ENCODE results near the gene JAM3.

JAM3 gene

DNA sequence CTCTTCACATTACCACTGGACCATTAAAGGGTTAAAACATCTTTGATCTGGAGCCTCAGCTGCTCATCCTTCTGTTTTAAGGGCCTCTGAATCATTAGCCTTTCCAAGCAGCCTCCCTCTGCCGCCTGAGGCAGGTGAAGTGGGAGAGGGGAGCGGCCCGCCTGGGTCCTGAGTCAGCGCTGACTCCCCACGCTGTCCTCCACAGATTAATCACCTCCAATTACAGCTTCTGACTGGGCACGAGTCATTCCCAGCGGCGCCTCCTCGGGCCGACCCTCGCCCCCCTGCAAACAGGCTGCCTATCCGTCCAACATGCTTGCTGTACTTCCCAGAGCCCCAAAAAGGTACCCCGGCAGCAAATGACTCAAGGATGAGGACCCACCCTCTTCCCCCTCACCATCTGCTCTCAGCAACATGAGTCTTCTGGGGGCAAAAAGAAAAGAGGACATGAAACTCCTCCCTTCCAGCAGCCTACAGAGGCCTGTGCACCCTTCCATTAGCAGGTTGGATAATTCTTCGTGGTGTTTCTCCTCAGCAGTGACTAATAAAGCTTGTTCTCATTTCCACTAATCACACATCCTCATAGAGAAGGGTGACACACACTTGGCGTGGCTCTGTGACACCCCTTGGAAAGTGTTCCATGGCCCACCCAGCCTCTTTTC is 44.3 kb upstream of the JAM3 start:
- Histone ChIP-seq H3K4me3 (ENCODE audit: severe bottlenecking) (no peak overlapping the region), H3K27ac (ENCODE audit: poor library complexity, severe bottlenecking) (peak overlapping the region; percentile 57), H3K36me3 (ENCODE audit: low read depth) (no peaks in the 10 kb centered on the region), H3K4me1 (ENCODE audit: insufficient read depth, poor library complexity, severe bottlenecking) (peaks cover 29% of the 10 kb centered on the region), H3K9me3 (ENCODE audit: severe bottlenecking) (no peaks in the 10 kb centered on the region), H3K27me3 (ENCODE audit: insufficient read depth, poor library complexity, severe bottlenecking) (no peaks in the 10 kb centered on the region)
- TF ChIP-seq, protein P1, sequence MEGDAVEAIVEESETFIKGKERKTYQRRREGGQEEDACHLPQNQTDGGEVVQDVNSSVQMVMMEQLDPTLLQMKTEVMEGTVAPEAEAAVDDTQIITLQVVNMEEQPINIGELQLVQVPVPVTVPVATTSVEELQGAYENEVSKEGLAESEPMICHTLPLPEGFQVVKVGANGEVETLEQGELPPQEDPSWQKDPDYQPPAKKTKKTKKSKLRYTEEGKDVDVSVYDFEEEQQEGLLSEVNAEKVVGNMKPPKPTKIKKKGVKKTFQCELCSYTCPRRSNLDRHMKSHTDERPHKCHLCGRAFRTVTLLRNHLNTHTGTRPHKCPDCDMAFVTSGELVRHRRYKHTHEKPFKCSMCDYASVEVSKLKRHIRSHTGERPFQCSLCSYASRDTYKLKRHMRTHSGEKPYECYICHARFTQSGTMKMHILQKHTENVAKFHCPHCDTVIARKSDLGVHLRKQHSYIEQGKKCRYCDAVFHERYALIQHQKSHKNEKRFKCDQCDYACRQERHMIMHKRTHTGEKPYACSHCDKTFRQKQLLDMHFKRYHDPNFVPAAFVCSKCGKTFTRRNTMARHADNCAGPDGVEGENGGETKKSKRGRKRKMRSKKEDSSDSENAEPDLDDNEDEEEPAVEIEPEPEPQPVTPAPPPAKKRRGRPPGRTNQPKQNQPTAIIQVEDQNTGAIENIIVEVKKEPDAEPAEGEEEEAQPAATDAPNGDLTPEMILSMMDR (IDR thresholded peaks at IDR 0.05; ENCODE audit: poor library complexity, severe bottlenecking), result no peak
- peak; percentile 97 for ATAC-seq (ENCODE audit: low read depth)
- DNase-seq (ENCODE audit: low spot score), result peak; percentile 88

GRCh38 chr11:134025082-134025429 is 43.8 kb upstream of the JAM3 start:
- peaks cover 29% of the 10 kb centered on the region for H3K4me1 ChIP-seq (ENCODE audit: insufficient read depth, poor library complexity, severe bottlenecking)
- no peaks in the 10 kb centered on the region for H3K9me3 ChIP-seq (ENCODE audit: severe bottlenecking)
- H3K36me3 ChIP-seq (ENCODE audit: low read depth), result no peaks in the 10 kb centered on the region
- H3K27ac ChIP-seq (ENCODE audit: poor library complexity, severe bottlenecking), result peak overlapping the region; percentile 57
- DNase-seq (ENCODE audit: low spot score), result no peak
- no peak overlapping the region for H3K4me3 ChIP-seq (ENCODE audit: severe bottlenecking)
- TF ChIP-seq, protein P1 (IDR thresholded peaks at IDR 0.05; ENCODE audit: poor library complexity, severe bottlenecking), result no peak
- H3K27me3 ChIP-seq (ENCODE audit: insufficient read depth, poor library complexity, severe bottlenecking), result no peaks in the 10 kb centered on the region
- no peak for ATAC-seq (ENCODE audit: low read depth)

GRCh38 chr11:134026655-134027343 is 42.1 kb upstream of the JAM3 start:
- ATAC-seq (ENCODE audit: low read depth), result no peak
- no peak overlapping the region for H3K4me3 ChIP-seq (ENCODE audit: severe bottlenecking)

GRCh38 chr11:134027671-134028070 is 41.2 kb upstream of the JAM3 start:
- no peak overlapping the region for H3K4me3 ChIP-seq (ENCODE audit: severe bottlenecking)
- no peak for DNase-seq (ENCODE audit: low spot score)
- no peaks in the 10 kb centered on the region for H3K9me3 ChIP-seq (ENCODE audit: severe bottlenecking)
- peaks cover 29% of the 10 kb centered on the region for H3K4me1 ChIP-seq (ENCODE audit: insufficient read depth, poor library complexity, severe bottlenecking)
- H3K27me3 ChIP-seq (ENCODE audit: insufficient read depth, poor library complexity, severe bottlenecking), result no peaks in the 10 kb centered on the region
- H3K27ac ChIP-seq (ENCODE audit: poor library complexity, severe bottlenecking), result no peak overlapping the region
- TF ChIP-seq, protein P1 (IDR thresholded peaks at IDR 0.05; ENCODE audit: poor library complexity, severe bottlenecking), result no peak
- H3K36me3 ChIP-seq (ENCODE audit: low read depth), result no peaks in the 10 kb centered on the region
- no peak for ATAC-seq (ENCODE audit: low read depth)

More at GRCh38 chr11:134026655-134027343, 42.1 kb upstream of the JAM3 start:
- no peaks in the 10 kb centered on the region for H3K36me3 ChIP-seq (ENCODE audit: low read depth)
- no peak for DNase-seq (ENCODE audit: low spot score)
- H3K27ac ChIP-seq (ENCODE audit: poor library complexity, severe bottlenecking), result peak overlapping the region; percentile 57
- TF ChIP-seq, protein P1 (IDR thresholded peaks at IDR 0.05; ENCODE audit: poor library complexity, severe bottlenecking), result no peak
- no peaks in the 10 kb centered on the region for H3K27me3 ChIP-seq (ENCODE audit: insufficient read depth, poor library complexity, severe bottlenecking)
- no peaks in the 10 kb centered on the region for H3K9me3 ChIP-seq (ENCODE audit: severe bottlenecking)
- H3K4me1 ChIP-seq (ENCODE audit: insufficient read depth, poor library complexity, severe bottlenecking), result peaks cover 29% of the 10 kb centered on the region
